ENCODE results near the gene WFDC5. TPM values are rescaled to one million over a fixed set of nuclear protein-coding genes. Genes with fewer than 3 reads are reported as not detected.

Gene WFDC5
- total and polyA plus RNA-seq, 10 of the 15 experiments (the other 5 are each of a cell fraction or from before 2014, with no cell fraction given), result 0.20 to 0.26 (median 0.21) TPM; not detected in 7

DNA sequence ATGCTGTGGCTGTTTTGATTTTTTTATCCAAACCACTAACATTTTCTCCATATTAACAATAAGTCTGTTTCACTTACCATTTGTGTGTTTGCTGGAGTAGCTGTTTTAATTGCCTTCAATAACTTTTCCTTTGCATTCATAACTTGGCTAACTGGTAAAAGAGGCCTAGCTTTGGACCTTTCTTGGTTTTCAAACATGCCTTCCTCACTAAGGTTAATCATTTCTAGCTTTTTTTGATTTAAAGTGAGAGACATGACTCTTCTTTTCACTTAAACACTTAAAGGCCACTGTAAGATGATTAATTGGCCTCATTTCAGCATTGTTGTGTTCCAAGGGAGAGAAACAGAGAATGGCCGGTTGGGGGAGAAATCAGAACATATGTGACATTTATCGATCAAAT, 6.4 kb upstream of the WFDC5 start (continued):
- TF ChIP-seq, protein P1, sequence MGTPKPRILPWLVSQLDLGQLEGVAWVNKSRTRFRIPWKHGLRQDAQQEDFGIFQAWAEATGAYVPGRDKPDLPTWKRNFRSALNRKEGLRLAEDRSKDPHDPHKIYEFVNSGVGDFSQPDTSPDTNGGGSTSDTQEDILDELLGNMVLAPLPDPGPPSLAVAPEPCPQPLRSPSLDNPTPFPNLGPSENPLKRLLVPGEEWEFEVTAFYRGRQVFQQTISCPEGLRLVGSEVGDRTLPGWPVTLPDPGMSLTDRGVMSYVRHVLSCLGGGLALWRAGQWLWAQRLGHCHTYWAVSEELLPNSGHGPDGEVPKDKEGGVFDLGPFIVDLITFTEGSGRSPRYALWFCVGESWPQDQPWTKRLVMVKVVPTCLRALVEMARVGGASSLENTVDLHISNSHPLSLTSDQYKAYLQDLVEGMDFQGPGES (IDR thresholded peaks at IDR 0.05), result no peak
- TF ChIP-seq NKRF (conservative IDR thresholded peaks at IDR 0.05) (no peak), SUPT20H (IDR thresholded peaks at IDR 0.05; ENCODE audit: borderline replicate concordance, control insufficient read depth, low read depth, low read length) (no peak)

- Histone ChIP-seq H3K9ac (ENCODE audit: control insufficient read depth, insufficient read depth, low read length) (no peak overlapping the region), H3K9me3 (replicated peaks; ENCODE audit: control insufficient read depth, insufficient read depth, low read length) (no peaks in the 10 kb centered on the region), H3K79me2 (ENCODE audit: control insufficient read depth, insufficient read depth, low read length) (no peaks in the 10 kb centered on the region), H3K4me1 (ENCODE audit: control insufficient read depth, insufficient read depth, low read length) (no peaks in the 10 kb centered on the region), H3K27me3 (replicated peaks in 1 of 2; ENCODE audit: control insufficient read depth in 2 of 2, insufficient read depth in 2 of 2, low read length in 1 of 2) (no peaks in the 10 kb centered on the region; a peak in 2 of 4 replicates), H3K4me2 (ENCODE audit: control insufficient read depth, insufficient read depth) (no peak overlapping the region), H2AFZ (ENCODE audit: control insufficient read depth, low read depth, low read length) (no peak overlapping the region), H3K36me3 (ENCODE audit: control insufficient read depth in 2 of 2, insufficient read depth in 2 of 2, low read length in 1 of 2) (no peaks in the 10 kb centered on the region), H4K20me1 (ENCODE audit: control insufficient read depth, insufficient read depth) (no peaks in the 10 kb centered on the region), H3K4me3 (no peak overlapping the region), H3K27ac (ENCODE audit: control insufficient read depth, insufficient read depth) (no peak overlapping the region)
- intact Hi-C loops (cut with micrococcal nuclease; ENCODE audit: unreplicated experiment), result no loop called here
- ChIA-PET CTCF (no interaction called here), RAD21 (ENCODE audit: unreplicated experiment) (no interaction called here), SMC1A (ENCODE audit: uncharacterized antibody, unreplicated experiment) (no interaction called here), POLR2A (no interaction called here)
- DNase-seq (ENCODE audit: low read depth, low spot score) (no peak), FAIRE-seq (no peak), ATAC-seq (no peak)
- 3% methylated on average over 2 of the region's 2 CpGs for WGBS (ENCODE audit: insufficient coverage, insufficient replicate concordance, low lambda C conversion rate, missing lambda C conversion rate)
- in situ Hi-C loops (cut with MboI), result no loop called here
- no TSS peak for BruUV-seq (replicated peaks)
- TF ChIP-seq ESRRA (IDR thresholded peaks at IDR 0.05; ENCODE audit: low read length), result no peak
- no peak for TF ChIP-seq PAX5 (IDR thresholded peaks at IDR 0.05; ENCODE audit: borderline replicate concordance, low read depth, low read length)
- no peak for TF ChIP-seq WRNIP1 (IDR thresholded peaks at IDR 0.05; ENCODE audit: borderline replicate concordance, low read depth, low read length)
- TF ChIP-seq MEF2B (IDR thresholded peaks at IDR 0.05; ENCODE audit: partially characterized antibody, poor library complexity, severe bottlenecking), result no peak
- TF ChIP-seq IKZF2 (IDR thresholded peaks at IDR 0.05), result no peak
- TF ChIP-seq NKRF (conservative IDR thresholded peaks at IDR 0.05), result no peak
- TF ChIP-seq FOXK2 (IDR thresholded peaks at IDR 0.05), result no peak
- TF ChIP-seq ATF7 (IDR thresholded peaks at IDR 0.05; ENCODE audit: low read depth), result no peak
- no peak for TF ChIP-seq EZH2 (IDR thresholded peaks at IDR 0.05; ENCODE audit: borderline replicate concordance, control insufficient read depth, low read depth, low read length)
- no peak for TF ChIP-seq HSF1 (IDR thresholded peaks at IDR 0.05; ENCODE audit: low read depth, low read length)
- no peak for TF ChIP-seq RCOR1 (conservative IDR thresholded peaks at IDR 0.05; ENCODE audit: low read depth, low read length)
- TF ChIP-seq DPF2 (IDR thresholded peaks at IDR 0.05), result no peak
- TF ChIP-seq GATAD2B (conservative IDR thresholded peaks at IDR 0.05; ENCODE audit: low read depth), result no peak
Observed at GRCh38 chr20:45119556-45120266, 4.7 kb upstream of the WFDC5 start.
